Measurements from ENCODE around the gene EVI2A.
"Not testable (repeated sequence)": the region's sequence is repeated elsewhere in the genome, so short reads cannot be mapped to it uniquely, and the experiment has no call there.

Gene EVI2A, protein sequence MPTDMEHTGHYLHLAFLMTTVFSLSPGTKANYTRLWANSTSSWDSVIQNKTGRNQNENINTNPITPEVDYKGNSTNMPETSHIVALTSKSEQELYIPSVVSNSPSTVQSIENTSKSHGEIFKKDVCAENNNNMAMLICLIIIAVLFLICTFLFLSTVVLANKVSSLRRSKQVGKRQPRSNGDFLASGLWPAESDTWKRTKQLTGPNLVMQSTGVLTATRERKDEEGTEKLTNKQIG

DNA sequence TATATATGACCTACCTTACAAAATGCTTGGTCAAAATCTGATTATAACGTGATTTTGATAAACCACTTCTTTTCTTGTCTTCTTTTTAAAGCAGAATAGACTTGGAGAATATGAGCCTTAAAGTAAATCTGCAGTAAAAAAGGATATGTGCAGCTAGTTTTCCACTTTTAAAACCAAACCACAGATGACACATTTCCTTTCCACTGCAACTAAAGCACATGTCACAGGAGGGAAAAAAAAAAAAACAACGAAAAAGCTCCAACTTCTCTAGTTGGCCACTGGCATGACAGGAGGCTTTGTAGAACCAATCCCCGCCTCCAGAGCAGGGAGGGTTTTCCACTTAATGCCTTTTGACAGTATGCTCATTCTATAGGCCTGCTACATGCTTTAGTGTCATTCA, at the start of gene EVI2A:
TSS of gene EVI2A (minus strand) at position 142 of the 400 bp plus-strand sequence. CDS start 2,609 bp downstream, outside the sequence.
- DNase-seq (ENCODE audit: low spot score), result no peak

DNA sequence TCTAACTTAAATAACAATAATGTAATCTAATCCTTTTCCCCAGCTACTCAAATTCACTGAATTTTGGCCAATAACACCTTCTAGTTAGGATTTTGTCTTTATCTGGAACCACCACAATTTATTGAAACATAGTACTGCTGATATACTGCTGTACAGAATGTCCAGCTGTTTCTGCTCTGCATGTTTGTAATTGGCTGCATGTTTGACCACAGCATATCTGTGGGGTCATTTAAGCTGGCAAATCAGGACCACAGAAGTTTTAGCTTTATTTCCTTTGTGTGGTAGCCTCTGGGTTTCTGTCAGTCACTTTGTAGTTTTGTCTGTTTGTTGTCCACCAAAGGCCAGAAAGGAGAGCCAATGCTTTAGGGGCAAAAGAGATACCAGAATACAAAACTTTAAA, 47.8 kb upstream of the EVI2A start:
- no peak for DNase-seq (ENCODE audit: low spot score)

DNA sequence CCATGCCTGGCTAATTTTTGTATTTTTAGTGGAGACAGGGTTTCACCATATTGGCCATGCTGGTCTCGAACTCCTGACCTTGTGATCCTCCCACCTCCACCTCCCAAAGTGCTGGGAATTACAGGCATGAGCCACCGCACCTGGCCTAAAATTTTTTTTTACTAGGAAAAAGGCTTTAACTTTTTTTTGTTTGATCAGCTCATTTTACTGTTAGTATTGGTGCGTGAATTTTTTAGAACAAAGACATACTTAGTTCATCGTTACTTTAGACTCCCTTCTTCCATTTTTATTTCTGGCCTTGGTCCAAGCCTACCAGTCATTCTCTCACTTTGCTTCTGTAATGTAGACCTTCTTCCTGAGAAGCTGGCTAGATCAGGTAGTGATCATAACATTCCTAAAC, 44.7 kb upstream of the EVI2A start:
- no peak for DNase-seq (ENCODE audit: low spot score)

DNA sequence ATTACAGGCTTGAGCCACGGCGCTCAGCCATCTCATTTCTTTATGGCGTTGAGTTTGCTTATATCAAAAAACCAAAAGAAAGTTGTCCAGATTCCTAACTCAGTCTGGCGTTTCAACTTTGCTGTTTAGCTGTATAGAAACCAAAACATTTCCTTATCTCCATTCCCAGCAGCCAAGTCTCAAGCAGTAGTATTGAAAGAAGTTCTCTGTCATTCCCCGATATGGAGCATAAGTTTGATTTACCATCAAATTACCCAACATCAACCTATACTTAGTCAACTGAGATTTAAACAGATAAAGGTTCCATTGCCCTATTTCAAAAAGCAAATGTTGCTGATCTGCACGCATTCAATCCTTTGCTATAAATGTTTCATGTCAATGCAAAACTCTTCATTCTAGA, 42.6 kb upstream of the EVI2A start:
- DNase-seq (ENCODE audit: low spot score), result no peak

DNA sequence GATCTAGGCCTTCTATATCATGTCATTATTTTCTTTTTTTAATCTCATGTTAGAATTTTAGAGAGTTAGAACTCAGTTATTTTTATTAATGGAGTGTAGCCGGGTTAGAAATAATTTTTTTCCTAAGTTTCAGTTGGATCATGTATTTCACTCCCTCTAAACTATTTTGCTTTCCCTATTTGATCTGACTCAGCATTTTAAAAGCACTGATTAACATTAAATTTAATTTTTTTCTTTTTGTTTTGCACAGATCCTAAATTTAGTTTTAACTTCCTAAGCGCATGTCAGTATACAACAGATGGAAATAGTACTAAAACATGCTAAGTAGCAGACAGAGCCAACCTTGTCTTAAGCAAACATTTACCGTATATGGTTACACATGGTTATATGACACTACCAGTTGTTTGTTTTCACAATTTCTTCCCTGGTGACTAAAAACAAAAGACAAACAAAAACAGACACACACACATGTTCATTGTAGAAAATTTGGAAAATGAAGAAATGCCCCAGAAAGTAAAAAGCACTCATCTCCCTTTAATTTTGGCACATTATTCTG, 36.5 kb upstream of the EVI2A start:
- no peak for DNase-seq (ENCODE audit: low spot score)

DNA sequence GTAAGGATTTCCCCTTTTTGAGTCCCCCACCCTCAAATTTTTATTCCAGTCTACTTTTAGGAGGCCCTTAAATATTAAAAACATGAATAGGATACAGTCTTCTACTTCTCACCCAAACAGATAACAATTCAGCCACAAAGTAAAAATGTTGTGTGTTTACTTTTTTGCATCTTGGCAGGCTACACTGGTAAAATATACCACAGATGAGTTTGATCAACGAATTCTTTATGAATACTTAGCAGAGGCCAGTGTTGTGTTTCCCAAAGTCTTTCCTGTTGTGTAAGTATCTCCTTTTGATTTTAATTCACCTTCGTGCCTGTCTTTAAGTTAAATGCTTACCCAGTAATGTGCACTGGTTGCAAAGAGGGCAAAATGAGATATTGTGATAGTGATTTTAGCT, 35.7 kb upstream of the EVI2A start:
- DNase-seq (ENCODE audit: low spot score), result no peak

DNA sequence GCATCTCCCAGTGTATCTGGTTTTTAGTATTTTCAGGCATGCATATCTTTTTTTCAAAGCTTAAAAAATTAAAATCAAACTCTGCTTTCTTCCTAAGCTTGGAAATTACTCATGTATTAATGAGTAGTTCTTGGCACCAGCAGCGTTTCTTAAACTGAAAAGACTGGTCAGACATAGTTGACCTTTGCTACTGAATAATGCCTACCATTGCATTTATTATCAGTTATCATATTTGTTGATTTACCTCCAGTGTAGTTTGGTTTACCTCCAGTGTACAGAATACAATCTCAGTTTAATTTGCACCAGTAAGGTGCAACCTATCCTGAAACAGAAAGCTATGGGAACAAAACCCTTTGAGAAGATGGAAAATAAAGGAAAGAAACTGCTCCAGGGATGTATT, 34.5 kb upstream of the EVI2A start:
- no peak for DNase-seq (ENCODE audit: low spot score)

DNA sequence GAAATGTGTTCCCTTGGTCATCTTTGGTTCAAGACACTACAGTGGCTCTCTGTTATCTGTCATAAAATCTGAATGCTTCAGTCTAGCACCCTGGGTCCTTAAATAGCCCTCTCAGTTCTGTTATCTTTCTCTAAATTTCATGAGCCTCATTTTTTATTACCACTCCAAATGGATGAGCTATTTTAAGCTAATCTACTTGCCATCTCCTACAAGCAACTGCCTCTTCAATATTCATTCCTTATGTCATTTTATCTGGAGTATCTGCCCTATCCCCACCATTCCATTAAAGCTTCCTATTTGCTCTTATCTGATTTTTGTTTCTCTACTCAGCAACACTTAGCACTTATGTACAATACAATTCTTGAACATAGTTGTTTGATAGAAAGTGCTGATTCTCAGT, 28.0 kb upstream of the EVI2A start:
- no peak for DNase-seq (ENCODE audit: low spot score)

DNA sequence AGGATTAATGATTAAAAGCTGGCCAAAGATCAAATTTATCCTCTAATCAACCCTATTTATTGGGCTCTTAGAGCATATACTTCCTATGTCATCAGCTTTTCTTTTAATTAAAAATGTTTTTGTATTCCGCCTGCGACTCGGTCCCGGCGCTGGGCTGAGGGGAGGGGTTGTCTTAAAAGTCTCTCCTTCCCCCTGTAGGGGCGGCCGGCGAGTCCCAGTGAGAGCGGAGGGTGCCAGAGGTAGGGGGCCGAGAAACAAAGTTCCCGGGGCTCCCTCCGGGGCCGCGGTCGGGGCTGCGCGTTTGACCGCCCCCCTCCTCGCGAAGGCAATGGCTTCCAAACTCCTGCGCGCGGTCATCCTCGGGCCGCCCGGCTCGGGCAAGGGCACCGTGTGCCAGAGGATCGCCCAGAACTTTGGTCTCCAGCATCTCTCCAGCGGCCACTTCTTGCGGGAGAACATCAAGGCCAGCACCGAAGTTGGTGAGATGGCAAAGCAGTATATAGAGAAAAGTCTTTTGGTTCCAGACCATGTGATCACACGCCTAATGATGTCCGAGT, 23.8 kb upstream of the EVI2A start:
- not testable (repeated sequence) for DNase-seq (ENCODE audit: low spot score)

DNA sequence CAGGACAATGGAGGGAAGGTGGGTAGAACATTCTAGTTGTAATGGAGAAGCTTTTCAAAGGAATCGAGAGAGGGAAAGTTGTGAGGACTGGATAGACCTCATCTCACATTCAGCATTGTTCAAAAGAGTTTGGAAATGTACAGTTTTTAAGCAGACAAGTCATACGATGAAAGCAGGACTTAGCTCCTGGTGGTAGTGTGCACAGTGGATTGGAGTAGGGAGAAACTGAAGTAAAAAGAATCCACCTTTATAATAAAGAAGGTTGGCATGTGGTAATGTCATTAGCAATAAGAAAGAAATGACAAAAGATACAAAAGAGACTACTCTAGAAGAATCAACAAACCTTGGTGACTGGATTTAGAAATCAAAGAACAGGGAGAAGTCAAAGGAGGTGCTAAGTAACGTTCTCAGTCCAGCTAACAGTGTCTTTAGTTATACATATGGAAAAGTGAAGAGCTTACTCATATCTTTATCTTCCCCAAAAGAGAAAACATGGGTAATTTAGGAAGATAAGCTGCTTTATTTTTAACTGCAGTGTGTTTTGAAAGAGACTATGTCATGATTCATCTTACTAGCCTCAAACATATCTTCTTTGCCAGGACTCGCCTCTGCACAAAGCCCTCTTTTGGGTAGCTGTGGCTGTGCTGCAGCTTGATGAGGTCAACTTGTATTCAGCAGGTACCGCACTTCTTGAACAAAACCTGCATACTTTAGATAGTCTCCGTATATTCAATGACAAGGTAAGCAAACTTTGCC, 18.7 kb upstream of the EVI2A start:
- no peak for DNase-seq (ENCODE audit: low spot score)

DNA sequence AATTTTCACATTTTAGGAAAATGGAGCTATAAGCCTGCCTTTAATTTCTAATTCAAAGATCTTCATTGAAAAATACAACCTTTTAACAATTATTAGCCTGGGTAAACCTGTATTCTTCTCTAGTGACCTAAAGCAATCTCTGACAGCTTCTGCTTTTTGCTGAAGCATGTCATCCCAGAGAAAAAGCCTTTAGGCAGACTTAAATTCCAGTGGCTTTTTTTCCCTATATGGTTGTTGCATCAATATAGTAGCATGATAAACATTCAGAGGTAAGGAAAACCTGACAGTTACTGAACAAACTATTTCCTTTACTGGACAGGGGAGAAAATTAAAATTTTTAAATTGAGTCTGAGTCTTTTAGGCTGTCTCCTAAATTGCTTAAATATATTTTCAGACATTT, 7.8 kb upstream of the EVI2A start:
- DNase-seq (ENCODE audit: low spot score), result no peak

DNA sequence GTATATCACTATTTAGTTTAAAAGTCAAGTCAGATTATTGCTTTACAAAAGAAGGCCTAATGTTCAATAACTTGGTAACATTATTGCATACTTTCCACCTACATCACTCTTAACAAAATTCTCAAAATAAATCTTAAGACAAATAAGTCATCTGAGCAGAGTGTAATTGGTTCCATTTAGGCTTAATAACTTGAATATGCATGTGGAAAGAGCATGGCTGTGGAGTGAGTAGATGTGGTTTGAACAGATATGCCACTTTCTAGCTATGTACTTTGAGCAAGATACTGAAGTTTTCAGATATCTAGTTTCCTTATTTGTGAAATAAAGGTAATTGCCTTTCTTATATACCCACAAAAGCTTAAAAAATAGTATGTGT, 6.7 kb upstream of the EVI2A start:
- DNase-seq (ENCODE audit: low spot score), result no peak

DNA sequence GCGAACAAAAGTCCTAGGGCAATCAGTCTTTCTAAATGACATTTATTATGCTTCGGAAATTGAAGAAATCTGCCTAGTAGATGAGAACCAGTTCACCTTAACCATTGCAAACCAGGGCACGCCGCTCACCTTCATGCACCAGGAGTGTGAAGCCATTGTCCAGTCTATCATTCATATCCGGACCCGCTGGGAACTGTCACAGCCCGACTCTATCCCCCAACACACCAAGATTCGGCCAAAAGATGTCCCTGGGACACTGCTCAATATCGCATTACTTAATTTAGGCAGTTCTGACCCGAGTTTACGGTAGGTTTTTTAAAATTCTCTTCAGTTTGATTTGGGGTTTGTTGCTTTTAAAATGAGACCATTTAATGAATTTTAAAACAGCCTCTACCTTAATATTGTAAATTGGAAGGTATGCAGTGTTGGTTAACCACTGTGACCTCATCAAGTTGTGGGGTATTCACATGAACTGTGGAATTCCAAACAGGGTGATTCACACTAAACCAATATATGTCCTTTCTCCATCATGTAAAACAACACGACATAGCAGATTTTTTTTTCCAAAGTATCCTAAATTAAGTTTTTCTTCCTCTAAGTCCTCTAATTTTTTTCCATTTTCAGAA, 6.2 kb upstream of the EVI2A start:
- DNase-seq (ENCODE audit: low spot score), result no peak

DNA sequence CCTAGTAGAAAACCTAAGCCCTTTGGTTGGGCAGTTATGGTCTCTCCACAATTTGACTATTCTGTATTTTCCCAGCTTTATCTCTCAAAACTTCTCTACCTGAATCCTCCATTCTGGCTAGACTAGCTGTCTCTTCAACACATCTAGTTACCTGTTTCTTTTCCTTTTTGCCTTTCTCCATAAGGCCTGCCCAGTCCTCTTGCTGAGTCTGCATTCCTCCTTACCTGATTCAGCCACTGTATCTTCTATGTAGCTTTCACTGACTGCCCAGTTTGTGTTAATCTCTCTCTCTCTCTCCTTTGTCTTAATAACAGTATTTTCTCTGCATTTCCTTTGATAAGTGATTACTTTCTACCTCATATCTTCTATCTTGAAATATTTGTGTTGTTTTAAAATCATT, 2.1 kb upstream of the EVI2A start:
- DNase-seq (ENCODE audit: low spot score), result no peak

DNA sequence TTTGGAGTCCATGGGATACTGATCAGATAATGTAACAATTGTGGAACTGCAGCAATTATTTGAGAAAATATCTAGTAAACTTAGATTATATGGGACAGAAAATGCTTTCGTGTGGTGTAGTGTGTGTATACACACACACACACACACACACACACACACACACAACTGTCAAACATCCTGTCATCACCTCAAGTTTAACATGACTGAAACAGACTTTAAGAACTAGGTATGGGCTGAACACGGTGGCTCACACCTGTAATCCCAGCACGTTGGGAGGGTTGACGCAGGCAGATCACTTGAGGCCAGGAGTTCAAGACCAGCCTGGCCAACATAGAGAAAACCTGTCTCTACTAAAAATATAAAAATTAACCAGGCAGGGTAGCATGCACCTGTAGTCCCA, 544 bp upstream of the EVI2A start:
- no peak for DNase-seq (ENCODE audit: low spot score)

DNA sequence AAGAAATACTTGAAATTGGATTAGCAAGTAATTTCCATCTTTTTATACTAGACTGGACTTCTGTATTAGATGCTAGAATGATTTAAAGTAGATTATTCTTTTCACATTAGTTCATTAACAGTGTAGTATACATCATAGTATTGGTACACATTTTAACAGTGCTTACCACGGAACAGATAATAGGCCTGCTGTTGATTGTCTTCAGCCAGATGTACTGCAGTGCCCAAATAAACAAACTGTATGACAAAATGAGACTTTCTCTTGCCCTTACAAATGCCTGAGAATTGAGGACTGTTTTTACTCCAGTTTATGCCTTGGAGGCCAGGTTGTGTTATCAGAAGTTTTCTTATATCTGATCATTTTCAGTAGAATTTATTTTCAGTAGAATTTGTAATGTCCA, 631 bp downstream of the EVI2A start:
- no peak for DNase-seq (ENCODE audit: low spot score)

DNA sequence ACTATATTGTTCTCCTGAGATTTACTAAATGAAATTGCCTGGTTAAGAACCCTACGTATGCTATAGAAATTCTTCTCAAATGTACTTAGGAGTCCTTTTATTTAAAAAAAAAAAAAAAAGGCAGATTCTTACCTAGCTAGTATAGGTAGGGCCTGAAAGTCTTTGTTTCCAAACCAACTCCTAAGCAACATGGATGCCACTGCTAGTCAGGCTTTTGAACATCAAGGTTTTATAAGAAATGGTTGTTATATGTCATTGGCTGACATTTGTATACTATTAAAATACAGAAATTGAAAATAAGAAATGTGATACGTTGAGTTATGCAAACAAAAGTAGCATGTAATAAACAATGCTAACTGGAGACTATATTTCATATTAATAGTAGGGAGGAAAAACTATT, 1.2 kb downstream of the EVI2A start:
- DNase-seq (ENCODE audit: low spot score), result no peak

DNA sequence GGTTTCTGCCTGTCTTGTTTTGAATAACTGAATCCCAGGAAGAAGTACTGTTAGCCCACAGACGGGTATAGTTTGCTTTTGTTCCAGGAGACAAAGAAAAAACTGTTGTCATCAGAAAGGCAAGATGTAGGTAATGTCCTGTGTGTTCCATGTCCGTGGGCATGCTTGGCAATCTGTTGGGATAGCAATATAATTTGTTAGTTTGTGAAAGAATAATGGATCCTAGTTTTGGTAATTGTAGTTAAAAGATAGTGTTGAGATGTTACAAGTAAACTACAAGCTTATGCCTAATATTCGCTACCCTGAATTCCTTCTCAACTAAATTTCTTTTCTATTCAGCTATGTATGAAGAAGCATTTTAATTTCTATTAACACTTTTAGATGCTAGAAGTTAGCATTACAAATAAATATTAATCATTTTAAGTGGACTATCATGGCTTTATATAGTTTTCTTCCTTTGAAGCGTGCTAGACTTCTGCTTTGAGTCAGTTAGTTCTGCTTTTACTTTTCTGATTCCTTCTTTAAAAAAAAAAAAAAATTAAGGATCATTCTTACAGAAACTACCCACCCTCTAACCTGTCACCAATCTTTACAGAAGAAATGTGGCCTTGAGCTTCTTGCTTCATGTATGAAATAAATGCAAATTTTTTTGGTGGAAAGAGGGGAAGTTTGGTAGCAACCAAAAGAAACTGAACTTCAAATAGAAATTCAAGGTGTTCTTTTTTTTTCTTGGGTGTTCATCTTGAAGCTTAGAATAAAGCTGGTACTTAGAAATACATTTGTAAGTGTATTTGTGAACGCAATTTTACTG, 2.4 kb downstream of the EVI2A start:
- DNase-seq (ENCODE audit: low spot score), result no peak

DNA sequence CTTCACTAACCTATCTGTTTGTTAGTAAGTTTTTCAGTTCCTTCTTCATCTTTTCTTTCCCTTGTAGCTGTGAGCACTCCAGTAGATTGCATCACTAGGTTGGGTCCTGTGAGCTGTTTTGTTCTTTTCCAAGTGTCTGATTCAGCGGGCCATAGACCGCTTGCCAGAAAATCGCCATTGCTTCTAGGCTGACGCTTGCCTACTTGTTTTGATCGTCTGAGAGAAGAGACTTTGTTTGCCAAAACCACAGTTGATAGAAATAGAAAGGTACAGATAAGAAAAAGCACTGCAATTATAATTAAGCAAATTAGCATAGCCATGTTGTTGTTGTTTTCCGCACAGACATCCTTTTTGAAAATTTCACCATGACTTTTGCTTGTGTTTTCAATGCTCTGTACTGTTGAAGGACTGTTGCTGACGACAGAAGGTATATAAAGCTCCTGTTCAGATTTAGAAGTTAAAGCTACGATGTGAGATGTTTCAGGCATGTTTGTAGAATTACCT, 3.1 kb downstream of the EVI2A start:
- no peak for DNase-seq (ENCODE audit: low spot score)

DNA sequence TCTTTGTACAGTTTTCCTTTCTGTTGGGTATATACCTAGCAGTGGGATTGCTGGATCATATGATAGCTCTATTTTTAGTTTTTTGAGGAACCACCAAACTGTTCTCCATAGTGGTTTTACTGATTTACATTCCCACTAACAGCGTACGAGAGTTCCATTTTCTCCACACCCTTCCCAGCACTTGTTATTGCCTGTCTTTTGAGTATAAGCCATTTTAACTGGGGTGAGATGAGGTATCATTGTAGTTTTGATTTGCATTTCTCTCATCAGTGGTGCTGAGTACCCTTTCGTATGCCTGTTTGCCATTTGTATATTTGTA, 6.7 kb downstream of the EVI2A start:
- DNase-seq (ENCODE audit: low spot score), result no peak

DNA sequence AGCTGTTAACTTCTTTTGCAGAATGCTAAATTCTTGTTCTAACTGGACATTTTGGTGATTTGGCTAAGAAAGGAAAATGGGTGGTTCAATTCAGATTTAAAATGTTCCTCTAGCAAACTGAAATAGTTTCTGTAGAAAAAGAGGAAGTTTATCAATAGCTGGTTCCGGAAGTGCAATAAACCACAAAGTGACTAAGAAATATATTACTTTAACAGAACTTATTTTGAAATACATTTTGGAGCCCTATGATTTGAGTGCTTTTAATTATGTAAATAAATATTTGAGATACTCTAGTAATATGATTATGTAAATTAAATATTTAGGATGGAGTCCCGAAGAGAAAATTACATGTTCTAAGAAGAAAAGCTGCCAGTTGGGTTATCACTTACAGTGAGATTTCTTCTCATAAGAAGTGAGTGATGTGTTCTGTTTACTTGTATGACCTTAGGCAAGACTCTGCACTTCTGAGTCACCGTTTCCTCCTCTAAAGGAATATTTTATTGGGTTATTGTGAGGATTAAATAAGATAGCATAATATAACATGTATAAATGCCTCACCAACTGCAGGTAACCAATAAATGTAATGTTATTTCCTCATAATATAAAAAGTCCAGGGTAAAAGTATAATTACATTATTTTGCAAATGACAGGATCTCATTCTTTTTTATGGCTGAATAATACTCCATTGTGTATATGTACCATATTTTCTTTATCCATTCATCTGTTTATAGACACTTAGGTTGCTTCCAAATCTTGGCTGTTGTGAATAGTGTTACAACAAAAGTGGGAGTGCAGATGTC, 7.2 kb downstream of the EVI2A start, which contains the start of gene EVI2B:
TSS of gene EVI2B (minus strand) at position 73 of the 800 bp plus-strand sequence. CDS start 8,445 bp downstream, outside the sequence.
- no peak for DNase-seq (ENCODE audit: low spot score)

All from HuH-7.5 (cell line).